Subcutaneous adipose tissue (tissue), 4 donors: ENCODE results near the gene RCN1. TPM values are rescaled to one million over a fixed set of nuclear protein-coding genes. Genes with fewer than 3 reads are reported as not detected.

ENCODE experiments used
- small RNA-seq: library from RNA; depleted of rRNA; stranded (forward); fragments of <200 nt; gene quantifications from one replicate; pipeline ENCODE3, GENCODE V24; 2016
- total RNA-seq, 4 donors: library from RNA; depleted of rRNA; stranded (reverse); fragments of >200 nt; gene quantifications; one replicate each; pipeline ENCODE4 v1.1.0, GENCODE V29; 2016
- TF ChIP-seq, protein P1 (sequence below): fragments of 450-650 bp; IDR thresholded peaks from one replicate; pipeline ENCODE4 v1.5.1; 2016; ENCODE audit warnings: low read depth, mild to moderate bottlenecking, control low read depth, antibody characterized with exemption, moderate library complexity

The RCN1 gene
- total RNA-seq, 4 donors from 2014 or later, result 55.8 to 81.8 (median 64.9) TPM

DNA sequence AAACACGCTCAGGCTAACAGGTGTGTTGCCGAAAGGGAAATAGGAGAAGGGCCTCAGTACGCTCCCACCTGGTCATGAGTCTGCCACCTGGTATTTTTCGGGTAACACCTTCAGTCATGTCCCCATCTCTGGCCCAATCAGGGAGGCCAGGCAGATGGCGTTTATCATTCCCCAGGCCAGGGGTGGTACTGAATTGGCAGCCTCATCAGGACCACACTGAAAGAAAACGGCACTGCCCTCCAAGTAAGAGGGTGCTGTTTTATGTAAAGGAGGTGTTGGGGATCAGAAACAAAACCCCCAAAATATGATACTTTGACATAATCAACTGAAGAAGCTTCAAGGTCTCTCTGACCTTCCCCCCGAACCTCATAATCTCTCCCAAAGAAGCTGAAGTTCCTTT, 58.9 kb downstream of the RCN1 start:
- TF ChIP-seq, protein P1, sequence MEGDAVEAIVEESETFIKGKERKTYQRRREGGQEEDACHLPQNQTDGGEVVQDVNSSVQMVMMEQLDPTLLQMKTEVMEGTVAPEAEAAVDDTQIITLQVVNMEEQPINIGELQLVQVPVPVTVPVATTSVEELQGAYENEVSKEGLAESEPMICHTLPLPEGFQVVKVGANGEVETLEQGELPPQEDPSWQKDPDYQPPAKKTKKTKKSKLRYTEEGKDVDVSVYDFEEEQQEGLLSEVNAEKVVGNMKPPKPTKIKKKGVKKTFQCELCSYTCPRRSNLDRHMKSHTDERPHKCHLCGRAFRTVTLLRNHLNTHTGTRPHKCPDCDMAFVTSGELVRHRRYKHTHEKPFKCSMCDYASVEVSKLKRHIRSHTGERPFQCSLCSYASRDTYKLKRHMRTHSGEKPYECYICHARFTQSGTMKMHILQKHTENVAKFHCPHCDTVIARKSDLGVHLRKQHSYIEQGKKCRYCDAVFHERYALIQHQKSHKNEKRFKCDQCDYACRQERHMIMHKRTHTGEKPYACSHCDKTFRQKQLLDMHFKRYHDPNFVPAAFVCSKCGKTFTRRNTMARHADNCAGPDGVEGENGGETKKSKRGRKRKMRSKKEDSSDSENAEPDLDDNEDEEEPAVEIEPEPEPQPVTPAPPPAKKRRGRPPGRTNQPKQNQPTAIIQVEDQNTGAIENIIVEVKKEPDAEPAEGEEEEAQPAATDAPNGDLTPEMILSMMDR, result no peak

DNA sequence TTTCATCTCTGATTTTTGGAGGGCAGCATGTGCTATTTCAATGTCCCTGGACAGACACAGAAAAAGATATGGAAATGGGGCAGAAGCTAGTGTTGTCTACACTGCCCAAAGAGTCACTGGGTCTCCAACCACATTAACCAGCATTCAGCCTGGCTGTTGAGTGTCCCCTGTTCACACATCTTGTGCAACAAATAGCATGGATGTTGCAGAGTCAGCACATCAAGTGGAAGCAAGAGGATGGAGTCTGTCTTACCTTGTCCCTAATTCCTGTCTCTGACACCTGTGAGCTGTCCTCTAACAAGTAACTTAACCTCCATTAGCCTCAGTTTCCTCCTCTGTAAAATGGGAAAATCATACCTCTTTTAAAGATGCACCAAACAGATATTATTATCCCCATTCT, 60.2 kb downstream of the RCN1 start:
- TF ChIP-seq, protein P1, result no peak

DNA sequence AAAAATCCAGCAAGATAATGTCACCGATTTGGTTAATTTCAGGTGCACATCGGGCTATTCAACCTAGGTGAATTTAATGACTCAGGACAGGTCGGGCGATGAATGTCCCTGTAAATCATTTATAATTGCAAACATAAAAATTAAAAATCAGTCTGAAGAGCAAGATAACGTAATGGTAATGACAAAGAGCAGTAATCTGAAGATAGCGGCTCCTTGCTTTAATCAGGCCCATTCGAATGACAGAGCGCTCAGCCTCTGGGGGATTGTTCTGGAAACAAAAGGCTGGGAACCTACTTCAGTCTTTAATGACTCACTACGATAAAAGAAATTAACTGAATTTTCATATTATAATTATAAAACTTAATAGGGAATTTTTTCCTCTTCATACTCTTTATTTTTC, 61.3 kb downstream of the RCN1 start:
- TF ChIP-seq, protein P1, result no peak

DNA sequence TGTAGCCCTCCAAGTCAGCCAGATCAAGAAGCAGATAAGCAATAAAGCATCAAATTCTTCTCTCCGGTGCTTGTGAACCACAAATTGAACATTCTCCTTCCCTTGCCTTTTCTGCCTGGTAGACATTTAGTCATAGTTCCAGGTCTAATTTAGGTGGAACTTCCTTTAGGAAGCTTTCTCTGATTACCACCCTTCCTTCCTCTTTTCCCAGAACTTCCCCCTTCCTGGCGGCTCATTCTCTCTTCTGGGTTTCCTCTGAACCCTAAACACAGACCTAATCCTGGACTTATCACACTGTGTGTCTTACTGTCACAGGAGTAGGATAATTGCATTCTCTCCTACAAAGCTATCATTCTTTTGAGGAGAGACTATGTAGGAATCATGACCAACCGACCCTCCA, 61.9 kb downstream of the RCN1 start:
- TF ChIP-seq, protein P1, result no peak

DNA sequence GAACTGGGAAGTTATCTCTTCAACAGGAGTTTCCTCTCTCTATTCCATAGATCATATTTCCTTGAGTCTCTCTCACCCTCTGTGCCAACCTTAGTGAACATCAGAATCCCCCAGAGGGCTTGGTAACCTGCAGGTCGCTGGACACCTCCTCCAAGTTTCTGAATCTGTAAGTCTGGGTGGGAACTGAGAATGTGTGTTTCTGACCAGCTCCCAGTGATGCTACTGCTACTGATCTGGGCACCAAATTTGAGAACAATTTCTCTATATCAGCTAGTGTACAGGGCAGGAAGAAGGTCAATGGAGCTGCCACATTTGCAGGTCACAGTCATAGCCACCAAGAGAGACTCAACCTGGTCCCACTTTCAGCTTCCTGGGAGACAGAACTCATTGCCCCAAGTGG, 62.9 kb downstream of the RCN1 start:
- TF ChIP-seq, protein P1, result no peak

DNA sequence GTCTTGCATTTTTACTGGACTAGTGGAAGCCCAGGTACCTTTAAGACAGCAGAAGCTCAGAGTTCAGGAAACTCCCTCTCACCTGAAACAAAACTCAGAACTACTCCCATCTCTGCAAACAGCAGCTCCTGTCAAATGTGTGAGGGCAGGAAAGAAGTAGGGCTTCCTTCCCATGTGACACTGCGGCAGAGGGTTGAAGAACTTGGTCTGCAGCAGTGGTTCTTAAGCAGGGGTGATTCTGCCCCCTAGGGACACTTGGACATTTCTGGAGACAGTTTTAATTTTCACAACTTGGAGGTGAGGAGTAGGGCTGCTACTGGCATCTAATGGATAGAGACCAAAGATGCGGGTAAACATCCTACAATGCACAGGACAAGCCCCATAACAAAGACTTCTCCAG, 63.4 kb downstream of the RCN1 start:
- TF ChIP-seq, protein P1, result no peak

Small RNA genes within 50 kb of the gene (small RNA-seq; reads per million reads assigned to genes)
- not detected for gene RF00012
